Lower leg skin (tissue), 4 donors: ENCODE measurements around the gene WWC1. TPM values are rescaled to one million over a fixed set of nuclear protein-coding genes. Genes with fewer than 3 reads are reported as not detected.

Experiments
- DNase-seq, 2 donors: peaks; one replicate each; pipeline ENCODE4 v3.0.0-alpha.2; 2019; ENCODE audit warnings: low spot score in 2 of 2
- H3K4me3 ChIP-seq: fragments of 200-600 bp; sonication (generic); 2 replicates; pipeline ENCODE4 v1.5.1; 2017; ENCODE audit warnings: mild to moderate bottlenecking, low read depth; ENCODE audit not compliant: poor library complexity, severe bottlenecking
- CTCF ChIP-seq, 3 donors: fragments of 450-650 bp; IDR thresholded peaks; one replicate each; pipeline ENCODE4 v1.5.1; 2016; ENCODE audit warnings: antibody characterized with exemption in 3 of 3, mild to moderate bottlenecking in 3 of 3, moderate library complexity in 2 of 3
- POLR2A ChIP-seq, 2 donors: fragments of 450-650 bp; IDR thresholded peaks; one replicate each; pipeline ENCODE4 v1.6.1; 2016 to 2017; ENCODE audit warnings: antibody characterized with exemption in 2 of 2, mild to moderate bottlenecking in 1 of 2, moderate library complexity in 1 of 2
- WGBS, 2 donors: methylation state at CpG; one replicate each; pipeline ENCODE4 v1.1.5; 2018; 5-methylcytosine and 5-hydroxymethylcytosine counted together
- intact Hi-C: fragments of 100-400 bp; cut with DNase I; formaldehyde crosslinking; loops from one replicate; pipeline ENCODE4 v1.15.0; 2023; ENCODE audit warnings: low total_unique reads
- total RNA-seq, 4 donors: library from RNA; depleted of rRNA; stranded (reverse); fragments of >200 nt; gene quantifications; one replicate each; pipeline ENCODE4 v1.1.0, GENCODE V29; 2016

The WWC1 gene
- total RNA-seq, 4 donors from 2014 or later = 23.5 to 57.0 (median 30.0) TPM

- intact Hi-C loops = no loop called here
- 85 to 94% methylated on average over 2 of the region's 2 CpGs for WGBS, 2 donors
- no peak for TF ChIP-seq CTCF (IDR thresholded peaks at IDR 0.05)
- no peak for TF ChIP-seq POLR2A (IDR thresholded peaks at IDR 0.05)
- no peak overlapping the region for H3K4me3 ChIP-seq
- DNase-seq = no peak
Observed at GRCh38 chr5:168341178-168341577, 49.7 kb downstream of the WWC1 start.

DNA sequence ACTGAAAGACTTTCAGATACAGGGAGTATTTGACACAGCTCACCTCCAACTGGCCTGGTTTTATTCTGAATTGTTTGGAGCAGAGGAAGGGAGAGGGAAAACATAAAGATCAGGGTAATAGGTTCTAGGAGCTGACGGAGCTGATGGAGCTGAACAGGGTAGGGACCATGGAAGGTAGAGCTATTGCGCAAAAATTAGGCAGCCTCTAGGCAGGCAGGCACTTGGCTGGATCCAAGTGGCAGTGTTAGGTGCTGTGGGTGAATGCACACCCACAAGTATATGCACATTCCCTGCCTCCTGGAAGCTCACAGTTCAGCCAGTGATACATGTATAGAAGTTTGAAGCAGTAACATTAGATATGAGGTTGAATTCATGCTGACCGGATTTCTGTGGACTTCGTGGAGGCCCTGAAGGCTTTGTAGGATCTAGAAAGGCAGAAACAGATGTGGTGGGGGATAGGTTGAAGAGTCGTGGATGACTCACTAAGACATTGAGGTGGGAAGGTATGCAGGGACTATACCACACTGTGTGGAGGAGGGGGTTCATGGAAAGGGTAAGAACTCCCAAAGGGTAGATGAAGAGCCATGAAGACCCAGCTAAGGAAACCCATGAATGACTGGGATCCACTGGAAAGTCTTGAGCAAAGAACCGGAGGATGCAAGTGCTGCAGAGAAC, 50.8 kb downstream of the WWC1 start:
- TF ChIP-seq POLR2A (IDR thresholded peaks at IDR 0.05) (no peak), CTCF (IDR thresholded peaks at IDR 0.05) (no peak)
- intact Hi-C loops = no loop called here
- 87 to 89% methylated on average over 6 of the region's 6 CpGs for WGBS, 2 donors
- H3K4me3 ChIP-seq = no peak overlapping the region
- no peak for DNase-seq

DNA sequence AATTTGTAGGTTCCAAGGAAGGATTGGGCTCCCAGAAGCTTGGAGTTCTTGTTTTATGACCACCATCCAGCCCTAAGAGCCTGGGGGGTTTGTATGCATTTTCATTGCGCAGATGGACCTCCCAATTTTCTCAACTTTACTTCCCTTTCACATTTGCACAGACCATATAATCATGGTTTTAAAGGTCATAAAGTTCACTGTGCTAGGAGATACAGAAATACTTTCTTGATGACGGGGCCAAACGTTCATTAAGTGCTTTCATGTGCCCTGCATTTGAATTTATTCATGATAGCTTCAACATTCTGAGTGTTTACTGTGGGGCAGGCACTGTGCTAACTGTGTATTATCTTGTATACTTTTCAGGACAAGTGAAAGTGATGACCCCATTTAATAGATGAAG, 51.5 kb downstream of the WWC1 start:
- DNase-seq = no peak
- 75 to 79% methylated on average over 3 of the region's 3 CpGs for WGBS, 2 donors
- no peak overlapping the region for H3K4me3 ChIP-seq
- intact Hi-C loops = no loop called here
- TF ChIP-seq POLR2A (IDR thresholded peaks at IDR 0.05) = no peak
- TF ChIP-seq CTCF (IDR thresholded peaks at IDR 0.05) = no peak

GRCh38 chr5:168346417-168346816, 55.0 kb downstream of the WWC1 start:
- WGBS, 2 donors = 41 to 54% methylated on average over 3 of the region's 3 CpGs
- no peak overlapping the region for H3K4me3 ChIP-seq
- TF ChIP-seq POLR2A (IDR thresholded peaks at IDR 0.05) = no peak
- no peak for TF ChIP-seq CTCF (IDR thresholded peaks at IDR 0.05)
- DNase-seq = no peak
- intact Hi-C loops = no loop called here

DNA sequence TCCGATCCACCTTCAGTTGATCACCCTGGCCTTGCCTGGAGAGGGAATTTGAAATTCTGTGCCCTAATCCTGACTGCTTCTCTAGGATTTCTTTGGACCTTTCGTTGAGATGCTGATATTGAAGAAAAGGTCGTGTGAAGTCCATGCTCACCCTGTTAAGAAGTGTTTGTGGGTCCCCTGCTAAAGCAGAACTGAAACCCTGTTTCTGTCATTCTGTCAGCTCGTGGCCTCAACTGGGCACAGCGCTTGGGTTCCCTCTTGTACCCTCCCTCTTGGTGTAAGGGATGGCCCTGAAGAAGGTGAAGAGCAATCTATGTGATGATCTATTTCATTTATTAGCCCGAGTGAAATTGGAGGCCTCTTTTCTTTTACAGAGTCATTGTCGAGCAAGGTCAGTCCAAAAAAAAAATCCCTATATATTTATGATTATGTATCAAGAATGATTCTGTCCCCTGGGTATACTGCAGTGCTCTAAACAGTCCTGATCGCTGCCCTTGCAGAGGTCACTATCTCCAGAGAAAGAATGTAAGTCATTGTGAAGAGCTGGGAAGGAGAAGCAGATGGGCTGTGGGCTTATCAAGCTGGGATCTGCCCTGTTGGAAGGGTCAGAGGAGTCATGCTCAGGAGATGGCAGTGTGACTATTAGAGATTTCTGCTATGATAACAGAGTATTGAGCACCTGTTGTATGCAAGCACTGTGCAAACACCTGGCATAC, 56.1 kb downstream of the WWC1 start:
- TF ChIP-seq POLR2A (IDR thresholded peaks at IDR 0.05) = no peak
- no peak for TF ChIP-seq CTCF (IDR thresholded peaks at IDR 0.05)
- no peak overlapping the region for H3K4me3 ChIP-seq
- intact Hi-C loops = no loop called here
- no peak for DNase-seq
- 80 to 82% methylated on average over 8 of the region's 8 CpGs for WGBS, 2 donors
